MV-4-11 (cell line): ENCODE results near the gene CXorf38.

Experiments
- DNase-seq: peaks from one replicate; lab custom pipeline; 2025; lab: John Stamatoyannopoulos, UW

The CXorf38 gene

GRCh38 chrX:40647307-40648197 lies at the start of gene CXorf38:
TSS of gene CXorf38 (minus strand) at chrX:40647561. CDS start at chrX:40647520, 41 bp downstream.
- DNase-seq = peak; percentile 82

GRCh38 chrX:40694802-40695201 lies 47.4 kb upstream of the CXorf38 start:
- no peak for DNase-seq

DNA sequence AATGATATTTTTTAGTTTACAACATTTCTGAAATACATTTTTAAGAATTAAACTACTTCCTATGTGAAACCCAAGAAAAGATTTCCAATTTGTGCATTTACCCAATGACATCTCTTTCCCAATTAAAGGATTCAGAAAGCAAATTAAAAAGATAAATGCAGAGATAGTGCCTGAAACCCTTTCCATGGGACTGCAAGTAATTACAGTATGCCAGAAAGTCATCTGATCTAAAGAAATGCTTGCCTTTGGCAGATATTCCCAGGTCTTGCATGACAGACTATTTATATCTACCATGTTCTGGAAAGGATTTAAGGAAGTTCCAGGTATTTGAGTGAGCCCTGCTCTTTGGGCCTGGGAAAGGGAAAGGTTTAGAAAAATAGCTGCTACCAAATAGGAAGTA lies 41.6 kb upstream of the CXorf38 start:
- DNase-seq = no peak

GRCh38 chrX:40687169-40687568 lies 39.8 kb upstream of the CXorf38 start:
- no peak for DNase-seq

- DNase-seq = no peak
Measured at GRCh38 chrX:40685362-40685918, 38.1 kb upstream of the CXorf38 start.

DNA sequence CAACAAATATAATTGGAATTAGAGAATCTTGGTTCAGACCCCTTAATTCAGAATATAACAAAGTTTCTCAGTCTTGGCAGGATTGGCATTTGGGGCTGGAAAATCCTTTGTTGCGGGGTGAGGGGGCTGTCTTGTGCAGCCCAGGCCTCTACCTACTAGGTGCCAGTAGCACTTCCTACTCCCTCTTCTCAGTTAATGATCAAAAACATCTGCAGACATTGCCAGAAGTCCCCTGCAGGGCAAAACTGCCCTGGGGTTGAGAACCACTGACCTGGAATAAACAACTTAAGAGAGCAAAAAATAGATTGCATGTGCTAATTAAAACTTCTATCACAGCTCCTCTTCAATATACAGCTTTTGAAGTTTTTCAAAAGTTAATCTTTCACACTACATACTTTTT lies 36.7 kb upstream of the CXorf38 start:
- DNase-seq = no peak

- no peak for DNase-seq
Measured at GRCh38 chrX:40683245-40683644, 35.9 kb upstream of the CXorf38 start.

GRCh38 chrX:40671126-40671525 lies 23.8 kb upstream of the CXorf38 start:
- no peak for DNase-seq

GRCh38 chrX:40663880-40664630 lies 16.7 kb upstream of the CXorf38 start:
- no peak for DNase-seq

DNA sequence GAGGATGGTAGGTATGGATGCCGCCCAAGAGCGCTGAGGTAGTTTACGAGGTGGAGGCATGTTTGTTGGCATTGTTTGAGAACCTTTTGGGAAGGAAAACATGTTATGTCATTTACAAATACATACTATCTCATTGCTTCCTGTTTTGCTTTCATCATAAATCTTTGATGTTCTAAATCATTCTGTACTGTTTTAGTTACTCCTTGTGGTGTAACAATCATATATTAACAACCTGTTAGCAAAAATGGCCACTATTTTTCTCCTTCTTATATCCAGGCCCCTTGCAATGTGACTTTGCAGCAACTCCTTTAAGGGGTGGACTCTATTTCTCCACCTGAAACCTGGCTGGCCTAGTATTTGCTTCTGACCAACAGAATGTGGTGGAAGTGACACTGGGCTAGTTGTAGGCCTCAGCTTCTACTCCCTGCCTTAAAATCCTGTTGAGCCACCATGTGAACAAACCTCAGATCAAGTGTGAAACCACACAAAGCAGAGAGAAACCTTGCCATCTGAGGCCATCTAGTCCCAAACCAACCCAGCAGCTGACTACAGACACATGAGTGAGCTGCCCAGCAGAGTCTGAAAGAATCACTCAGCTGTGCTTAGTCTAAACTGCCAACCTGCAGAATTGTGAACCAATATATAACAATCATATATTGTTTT lies 15.8 kb upstream of the CXorf38 start:
- DNase-seq = no peak

DNA sequence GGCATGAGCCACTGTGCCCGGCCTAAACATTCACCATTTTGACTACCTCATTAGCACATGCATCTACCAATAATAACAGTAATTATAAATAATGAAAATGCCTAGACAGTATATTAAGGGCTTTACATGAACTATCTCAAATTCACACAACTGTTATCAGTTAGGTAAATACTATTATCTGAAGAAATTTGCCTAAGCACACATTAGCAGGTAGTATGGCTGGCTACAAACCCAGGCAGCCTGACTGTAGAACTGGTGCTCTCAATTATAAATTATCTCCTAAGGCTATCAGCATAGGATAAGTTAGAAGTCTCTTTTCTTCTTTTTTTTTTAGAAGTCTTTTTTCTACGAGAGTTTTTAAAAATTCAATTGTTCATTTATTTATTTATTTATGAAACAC lies 14.1 kb upstream of the CXorf38 start:
- no peak for DNase-seq

DNA sequence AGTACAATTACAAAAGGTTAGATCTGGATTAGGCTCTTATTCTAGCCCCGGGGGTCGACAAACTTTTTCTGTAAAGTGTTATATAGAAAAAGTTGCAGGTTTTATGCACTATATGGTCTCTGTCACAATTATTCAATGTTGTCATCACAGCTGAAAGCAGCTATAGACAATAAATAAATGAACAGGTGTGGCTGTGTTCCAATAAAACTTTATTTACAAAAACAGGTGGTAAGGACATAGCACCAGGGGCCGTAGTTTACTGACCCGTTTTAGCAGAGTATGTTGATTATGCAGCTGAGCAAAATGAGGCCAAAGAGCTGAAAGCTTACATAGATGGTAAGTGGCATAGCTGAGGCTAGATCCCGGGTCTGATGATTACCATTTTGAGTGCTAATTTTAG lies 13.0 kb upstream of the CXorf38 start:
- DNase-seq = no peak

DNA sequence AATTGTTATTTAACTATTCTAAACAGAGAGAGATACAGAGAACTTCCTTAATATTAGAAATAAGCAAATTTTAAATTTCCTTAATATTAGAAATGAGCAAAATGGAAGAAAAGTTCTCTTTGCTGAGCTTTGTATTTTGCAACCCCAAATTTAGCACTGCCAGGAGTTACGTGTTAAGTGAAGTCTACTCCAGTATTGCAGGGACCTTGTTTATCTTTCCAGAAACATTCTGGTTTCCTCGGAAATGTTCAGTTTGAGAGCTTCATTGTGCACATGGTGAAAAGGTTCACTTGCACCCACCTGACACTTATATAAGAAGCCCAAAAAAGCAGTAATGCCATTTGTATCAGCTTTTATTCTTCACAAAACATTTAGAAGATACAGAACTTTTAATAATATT lies 6.2 kb upstream of the CXorf38 start:
- DNase-seq = no peak

DNA sequence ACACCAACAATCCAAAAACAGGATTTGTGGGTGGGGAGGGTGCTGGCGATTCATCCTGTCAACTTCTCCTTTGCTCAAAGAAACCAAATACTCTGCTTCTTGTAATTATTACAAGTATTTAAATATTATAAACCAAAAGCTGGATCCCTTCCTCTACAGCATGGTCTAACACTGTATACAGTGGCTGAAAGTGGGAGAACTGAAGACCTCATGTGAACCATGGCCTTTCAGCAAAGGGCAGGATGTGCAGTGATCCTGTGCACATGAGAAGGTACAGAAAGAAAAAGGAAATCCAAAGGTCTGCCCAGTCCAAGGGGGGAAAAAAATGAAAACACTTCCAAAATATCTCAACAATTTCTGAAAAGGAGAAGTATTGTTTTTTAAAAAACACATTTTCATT lies 5.3 kb upstream of the CXorf38 start:
- no peak for DNase-seq

DNA sequence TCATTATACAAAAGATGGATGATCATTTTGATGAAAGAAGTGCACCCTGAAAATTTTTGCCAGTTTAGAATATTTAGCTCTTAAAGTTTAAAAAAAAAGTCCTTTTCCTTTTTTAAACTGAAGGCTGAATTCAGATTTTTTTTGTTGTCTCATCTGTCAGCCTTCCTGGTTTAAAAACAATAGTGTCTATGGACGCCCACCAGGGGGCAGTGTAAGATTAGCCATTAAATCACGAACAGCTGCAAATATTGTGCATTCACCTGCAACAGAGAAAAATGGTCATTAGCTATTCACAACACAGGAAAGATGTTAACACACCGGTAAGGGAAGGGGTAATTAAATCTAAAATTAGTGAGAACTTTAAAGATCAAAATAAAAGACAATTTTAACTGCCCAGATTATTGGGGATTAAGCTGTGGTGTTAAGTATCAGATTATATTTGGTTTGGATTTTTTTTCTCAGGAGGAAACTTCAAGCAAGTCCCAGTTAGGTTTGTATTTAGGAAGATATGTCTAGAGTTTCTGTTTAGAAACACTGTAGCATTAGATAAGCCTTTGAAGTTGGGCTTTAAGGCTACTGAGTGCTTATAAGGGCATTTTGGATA lies 4.4 kb upstream of the CXorf38 start:
- DNase-seq = peak; percentile 27

- peak; percentile 12 for DNase-seq
Measured at GRCh38 chrX:40646489-40647306, 663 bp downstream of the CXorf38 start.

DNA sequence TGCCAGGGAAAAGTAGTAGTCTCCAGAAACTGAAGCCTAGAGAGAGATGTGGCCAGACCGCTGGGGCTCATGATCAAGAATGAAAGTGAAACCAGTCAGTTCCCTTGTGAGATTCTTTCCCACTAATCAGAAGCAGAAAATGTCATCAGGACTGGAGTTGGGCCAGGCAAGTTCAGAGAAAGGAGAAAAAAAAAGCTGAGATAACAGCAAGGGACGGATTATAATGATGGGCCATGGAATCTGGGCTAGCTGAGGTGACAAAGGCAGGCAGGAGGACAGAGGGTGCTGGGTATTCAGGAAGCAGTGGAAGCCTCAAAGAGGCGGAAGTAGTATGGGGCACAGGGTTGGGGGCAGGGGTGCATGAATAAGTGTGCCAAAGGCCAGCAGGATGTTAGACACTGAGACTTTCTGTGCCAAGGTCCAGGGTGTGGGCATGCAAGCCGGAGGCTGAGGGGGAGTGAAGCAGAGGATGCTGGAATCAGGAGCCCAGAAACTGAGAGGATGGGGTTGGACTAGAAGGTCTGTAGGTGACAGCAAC lies 2.5 kb downstream of the CXorf38 start:
- peak; percentile 89 for DNase-seq

- peak; percentile 93 for DNase-seq
Measured at GRCh38 chrX:40644176-40644575, 3.2 kb downstream of the CXorf38 start.

- no peak for DNase-seq
Measured at GRCh38 chrX:40637687-40638086, 9.7 kb downstream of the CXorf38 start.

DNA sequence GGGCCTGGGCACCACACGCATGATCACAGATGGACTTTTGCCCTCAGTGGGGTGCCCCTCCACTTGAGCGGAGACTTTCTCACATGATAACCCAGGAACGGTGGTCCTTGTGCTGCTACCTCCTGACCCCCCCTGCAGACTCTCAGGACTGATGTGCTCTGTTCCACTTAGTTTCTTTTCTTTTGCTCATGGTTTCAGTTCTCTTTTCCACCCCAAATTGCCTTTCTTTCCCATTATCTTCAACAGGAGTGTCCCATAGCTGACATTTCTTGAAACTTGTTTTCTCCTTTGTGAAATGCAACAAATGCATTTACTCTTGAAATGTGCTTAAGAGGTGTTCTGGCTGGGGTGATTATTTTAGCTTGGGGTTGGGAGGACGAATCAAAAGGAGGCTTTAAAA lies 15.2 kb downstream of the CXorf38 start:
- DNase-seq = peak; percentile 25

DNA sequence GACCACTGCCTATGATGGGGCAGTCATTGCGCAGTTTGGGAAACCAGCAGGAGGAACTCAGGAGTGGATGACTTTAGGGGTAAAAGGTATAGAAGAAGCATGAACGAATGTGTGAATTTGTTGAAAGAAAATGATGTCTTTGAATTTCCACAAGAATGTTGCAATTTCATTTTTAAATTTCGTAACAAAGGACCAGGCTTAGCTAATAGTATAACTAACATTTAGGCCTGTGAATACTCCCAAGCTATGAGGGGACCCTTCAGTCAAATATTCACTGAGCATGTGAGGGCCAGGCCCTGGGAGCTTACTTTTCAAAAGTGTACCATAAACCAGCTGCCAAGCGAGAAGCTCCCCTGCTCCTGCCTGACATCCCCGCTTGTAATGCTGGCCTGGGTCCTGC lies 18.9 kb downstream of the CXorf38 start:
- DNase-seq = peak; percentile 38
